ENCODE data around the gene MICAL2.

The MICAL2 gene

DNA sequence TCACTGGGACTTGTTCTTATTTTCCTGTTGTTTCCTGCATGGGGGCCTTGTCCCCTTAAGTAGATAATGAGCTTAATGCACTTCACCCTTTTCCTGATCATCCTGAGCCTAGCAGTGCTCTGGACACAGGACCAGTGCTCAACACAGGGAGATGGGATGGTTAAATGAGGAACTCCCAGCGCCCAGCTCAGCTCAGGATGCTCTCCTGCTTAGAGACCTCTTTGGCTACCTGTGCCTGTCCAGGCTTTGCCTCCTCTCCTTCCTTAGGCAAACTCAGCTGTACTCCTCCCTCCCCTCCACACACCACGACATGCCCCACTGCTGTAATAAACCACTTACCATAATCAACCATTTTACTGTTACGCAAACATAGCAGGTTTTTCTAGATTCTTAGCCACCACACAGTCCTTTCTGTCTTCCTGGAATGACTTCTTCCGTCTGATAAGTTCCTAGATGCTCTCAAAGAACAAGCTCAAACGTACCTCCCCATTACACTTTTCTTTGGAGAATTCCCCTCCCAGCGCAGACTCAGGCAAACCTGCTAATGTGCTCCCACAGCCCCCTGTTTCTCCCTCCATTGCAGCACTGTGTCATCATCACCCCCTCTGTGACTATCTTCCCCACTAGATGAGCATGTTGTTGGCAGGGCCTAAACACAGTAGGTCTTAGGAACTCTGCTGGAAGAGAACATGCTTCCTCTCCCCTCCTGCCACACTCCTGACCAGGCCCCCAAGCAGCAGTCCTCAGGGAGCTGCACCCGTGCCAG is 113.6 kb downstream of the MICAL2 start:
- Histone ChIP-seq H3K27me3 (ENCODE audit: control insufficient read depth in 1 of 2, insufficient read depth in 2 of 2, low read length in 2 of 2) (no peaks in the 10 kb centered on the region), H3K9ac (ENCODE audit: low read length in 2 of 2) (peak overlapping the region in 1 of 2 donors; percentile 21), H3K4me1 (ENCODE audit: control insufficient read depth, insufficient read depth, low read length) (peaks cover 45% of the 10 kb centered on the region), H3K9me3 (ENCODE audit: control insufficient read depth in 2 of 2, low read length in 2 of 2) (no peaks in the 10 kb centered on the region), H3K27ac (ENCODE audit: low read length) (peak overlapping the region; percentile 41), H3K36me3 (ENCODE audit: control insufficient read depth in 2 of 2, insufficient read depth in 2 of 2, low read length in 2 of 2) (peaks cover 43 to 60% of the 10 kb centered on the region in 2 donors), H3K4me3 (ENCODE audit: low read length in 2 of 2) (no peak overlapping the region)

DNA sequence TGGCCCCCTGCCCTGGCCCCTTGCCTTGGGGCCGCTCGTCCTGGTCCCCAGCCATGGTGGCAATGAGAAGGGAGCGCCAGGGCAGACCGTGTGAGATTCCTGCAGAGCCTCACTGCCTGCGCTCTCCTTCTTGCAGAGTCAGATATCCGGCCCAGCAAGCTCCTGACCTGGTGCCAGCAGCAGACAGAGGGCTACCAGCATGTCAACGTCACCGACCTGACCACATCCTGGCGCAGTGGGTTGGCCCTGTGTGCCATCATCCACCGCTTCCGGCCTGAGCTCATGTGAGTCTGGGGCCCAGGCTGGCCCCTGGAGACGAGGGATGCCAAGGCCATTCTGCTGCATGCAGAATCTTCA is 114.1 kb downstream of the MICAL2 start:
- peak overlapping the region in 1 of 2 donors; percentile 21 for H3K9ac ChIP-seq (ENCODE audit: low read length in 2 of 2)
- no peaks in the 10 kb centered on the region for H3K9me3 ChIP-seq (ENCODE audit: control insufficient read depth in 2 of 2, low read length in 2 of 2)
- no peak overlapping the region for H3K4me3 ChIP-seq (ENCODE audit: low read length in 2 of 2)
- H3K36me3 ChIP-seq (ENCODE audit: control insufficient read depth in 2 of 2, insufficient read depth in 2 of 2, low read length in 2 of 2) = peaks cover 49 to 65% of the 10 kb centered on the region in 2 donors
- H3K4me1 ChIP-seq (ENCODE audit: control insufficient read depth, insufficient read depth, low read length) = peaks cover 40% of the 10 kb centered on the region
- H3K27ac ChIP-seq (ENCODE audit: low read length) = peak overlapping the region; percentile 41
- H3K27me3 ChIP-seq (ENCODE audit: control insufficient read depth in 1 of 2, insufficient read depth in 2 of 2, low read length in 2 of 2) = no peaks in the 10 kb centered on the region

DNA sequence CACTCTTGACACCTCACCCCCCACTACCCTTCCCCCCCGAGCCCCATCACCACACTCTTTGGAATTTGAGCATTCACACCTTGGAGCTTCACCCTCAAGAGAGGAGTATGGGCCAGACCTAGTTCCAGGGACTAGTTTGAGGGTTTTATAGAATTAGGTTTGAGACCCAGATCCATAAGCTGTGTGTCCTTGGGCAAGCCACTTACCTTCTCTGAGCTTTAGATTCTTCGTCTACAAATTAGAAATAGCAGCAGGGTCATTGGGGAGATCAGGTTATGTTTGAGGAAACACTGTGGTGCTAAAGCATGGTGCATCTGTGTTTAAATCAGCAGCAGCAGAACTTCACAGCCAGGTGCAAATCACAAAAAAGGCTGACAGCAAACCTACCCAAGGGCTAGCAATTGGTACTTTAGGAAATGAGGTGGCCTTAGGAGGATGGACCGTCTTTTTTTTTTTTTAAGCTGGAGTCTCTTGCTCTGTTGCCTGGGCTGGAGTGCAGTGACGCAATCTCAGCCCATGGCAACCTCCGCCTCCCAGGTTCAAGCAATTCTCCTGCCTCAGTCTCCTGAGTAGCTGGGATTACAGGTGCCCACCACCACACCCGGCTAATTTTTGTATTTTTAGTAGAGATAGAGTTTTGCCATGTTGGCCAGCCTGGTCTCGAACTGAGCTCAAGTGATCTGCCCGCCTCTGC is 114.8 kb downstream of the MICAL2 start:
- Histone ChIP-seq H3K9ac (ENCODE audit: low read length in 2 of 2) (no peak overlapping the region), H3K36me3 (ENCODE audit: control insufficient read depth in 2 of 2, insufficient read depth in 2 of 2, low read length in 2 of 2) (peaks cover 55 to 72% of the 10 kb centered on the region in 2 donors), H3K27me3 (ENCODE audit: control insufficient read depth in 1 of 2, insufficient read depth in 2 of 2, low read length in 2 of 2) (no peaks in the 10 kb centered on the region), H3K9me3 (ENCODE audit: control insufficient read depth in 2 of 2, low read length in 2 of 2) (no peaks in the 10 kb centered on the region), H3K4me1 (ENCODE audit: control insufficient read depth, insufficient read depth, low read length) (peaks cover 33% of the 10 kb centered on the region), H3K27ac (ENCODE audit: low read length) (no peak overlapping the region), H3K4me3 (ENCODE audit: low read length in 2 of 2) (no peak overlapping the region)

DNA sequence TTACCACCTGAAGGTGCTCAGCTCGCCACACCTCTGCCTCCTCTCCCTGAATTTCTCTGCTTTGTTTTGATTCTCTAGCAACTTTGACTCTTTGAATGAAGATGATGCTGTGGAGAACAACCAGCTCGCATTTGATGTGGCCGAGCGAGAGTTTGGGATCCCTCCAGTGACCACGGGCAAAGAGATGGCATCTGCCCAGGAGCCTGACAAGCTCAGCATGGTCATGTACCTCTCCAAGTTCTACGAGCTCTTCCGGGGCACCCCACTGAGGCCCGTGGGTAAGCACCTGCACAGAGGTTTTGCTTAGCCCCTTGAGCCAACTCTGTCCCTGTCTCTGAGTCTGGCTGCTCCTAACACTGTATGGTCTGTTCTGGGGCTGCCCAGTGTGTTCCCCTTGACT is 115.7 kb downstream of the MICAL2 start:
- H3K9me3 ChIP-seq (ENCODE audit: control insufficient read depth in 2 of 2, low read length in 2 of 2) = no peaks in the 10 kb centered on the region
- peaks cover 64 to 77% of the 10 kb centered on the region in 2 donors for H3K36me3 ChIP-seq (ENCODE audit: control insufficient read depth in 2 of 2, insufficient read depth in 2 of 2, low read length in 2 of 2)
- no peak overlapping the region for H3K27ac ChIP-seq (ENCODE audit: low read length)
- H3K27me3 ChIP-seq (ENCODE audit: control insufficient read depth in 1 of 2, insufficient read depth in 2 of 2, low read length in 2 of 2) = no peaks in the 10 kb centered on the region
- no peak overlapping the region for H3K4me3 ChIP-seq (ENCODE audit: low read length in 2 of 2)
- H3K4me1 ChIP-seq (ENCODE audit: control insufficient read depth, insufficient read depth, low read length) = peaks cover 24% of the 10 kb centered on the region
- no peak overlapping the region for H3K9ac ChIP-seq (ENCODE audit: low read length in 2 of 2)

DNA sequence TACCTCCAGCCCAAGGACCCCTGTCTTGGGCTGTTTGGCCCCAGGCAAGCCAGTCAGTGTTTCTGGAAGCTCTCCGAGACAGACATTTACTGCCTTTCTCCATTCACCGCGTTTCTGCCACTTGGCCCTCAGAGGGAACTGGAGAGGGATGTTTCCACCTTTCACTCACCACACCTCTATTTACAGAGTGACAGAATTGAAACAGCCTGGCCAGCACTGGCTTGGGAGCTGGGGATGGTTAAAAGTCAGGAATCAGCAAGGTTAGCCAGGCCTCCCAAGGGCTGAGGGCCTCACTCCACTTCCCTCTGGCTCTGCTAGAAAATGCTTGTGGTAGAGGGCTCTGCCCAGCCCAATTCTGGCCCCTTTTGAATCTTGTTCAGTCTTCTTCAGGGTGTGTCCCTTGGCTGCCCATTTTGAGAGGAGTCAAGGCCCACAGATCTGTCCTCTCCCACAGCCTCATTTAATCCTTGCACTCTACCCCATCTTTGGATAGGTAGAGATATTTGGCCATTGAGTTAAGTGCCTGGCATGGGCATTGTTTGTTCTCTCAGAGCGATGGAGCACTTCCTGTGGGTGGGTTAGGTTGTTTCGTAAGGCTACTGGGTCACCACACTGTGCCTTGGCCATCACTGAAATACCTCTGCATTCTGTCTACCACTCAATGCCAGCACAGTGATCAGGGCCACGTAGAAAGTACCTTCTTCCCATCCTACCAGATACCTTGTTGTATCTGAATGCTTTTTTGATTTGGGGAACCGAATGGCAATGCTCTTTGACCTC is 119.2 kb downstream of the MICAL2 start:
- Histone ChIP-seq H3K9me3 (ENCODE audit: control insufficient read depth in 2 of 2, low read length in 2 of 2) (no peaks in the 10 kb centered on the region), H3K9ac (ENCODE audit: low read length in 2 of 2) (no peak overlapping the region), H3K4me1 (ENCODE audit: control insufficient read depth, insufficient read depth, low read length) (peaks cover 12% of the 10 kb centered on the region), H3K36me3 (ENCODE audit: control insufficient read depth in 2 of 2, insufficient read depth in 2 of 2, low read length in 2 of 2) (peaks cover 61 to 66% of the 10 kb centered on the region in 2 donors), H3K4me3 (ENCODE audit: low read length in 2 of 2) (no peak overlapping the region), H3K27me3 (ENCODE audit: control insufficient read depth in 1 of 2, insufficient read depth in 2 of 2, low read length in 2 of 2) (no peaks in the 10 kb centered on the region), H3K27ac (ENCODE audit: low read length) (peak overlapping the region; percentile 24)

DNA sequence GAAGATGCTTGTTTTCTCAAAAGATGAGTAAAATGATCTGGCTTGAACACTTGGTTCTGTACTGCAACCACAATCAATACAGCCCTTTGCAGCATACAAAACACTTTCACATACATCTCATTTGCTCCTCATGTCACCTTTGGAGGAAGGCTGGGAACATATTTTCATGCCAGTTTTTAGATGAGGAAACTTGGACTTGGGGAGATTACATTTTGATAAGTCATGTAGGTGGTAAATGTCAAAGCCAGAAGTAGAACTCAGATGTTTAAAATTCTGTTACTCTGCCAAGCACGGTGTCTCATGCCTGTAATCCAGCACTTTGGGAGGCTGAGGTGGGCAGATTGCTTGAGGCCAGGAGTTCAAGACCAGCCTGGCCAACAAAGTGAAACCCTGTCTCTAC is 121.8 kb downstream of the MICAL2 start:
- no peak overlapping the region for H3K4me3 ChIP-seq (ENCODE audit: low read length in 2 of 2)
- peak overlapping the region; percentile 11 for H3K27ac ChIP-seq (ENCODE audit: low read length)
- no peak overlapping the region for H3K9ac ChIP-seq (ENCODE audit: low read length in 2 of 2)
- H3K36me3 ChIP-seq (ENCODE audit: control insufficient read depth in 2 of 2, insufficient read depth in 2 of 2, low read length in 2 of 2) = peaks cover 46 to 50% of the 10 kb centered on the region in 2 donors
- H3K9me3 ChIP-seq (ENCODE audit: control insufficient read depth in 2 of 2, low read length in 2 of 2) = no peaks in the 10 kb centered on the region
- H3K27me3 ChIP-seq (ENCODE audit: control insufficient read depth in 1 of 2, insufficient read depth in 2 of 2, low read length in 2 of 2) = no peaks in the 10 kb centered on the region
- H3K4me1 ChIP-seq (ENCODE audit: control insufficient read depth, insufficient read depth, low read length) = peaks cover 37% of the 10 kb centered on the region

DNA sequence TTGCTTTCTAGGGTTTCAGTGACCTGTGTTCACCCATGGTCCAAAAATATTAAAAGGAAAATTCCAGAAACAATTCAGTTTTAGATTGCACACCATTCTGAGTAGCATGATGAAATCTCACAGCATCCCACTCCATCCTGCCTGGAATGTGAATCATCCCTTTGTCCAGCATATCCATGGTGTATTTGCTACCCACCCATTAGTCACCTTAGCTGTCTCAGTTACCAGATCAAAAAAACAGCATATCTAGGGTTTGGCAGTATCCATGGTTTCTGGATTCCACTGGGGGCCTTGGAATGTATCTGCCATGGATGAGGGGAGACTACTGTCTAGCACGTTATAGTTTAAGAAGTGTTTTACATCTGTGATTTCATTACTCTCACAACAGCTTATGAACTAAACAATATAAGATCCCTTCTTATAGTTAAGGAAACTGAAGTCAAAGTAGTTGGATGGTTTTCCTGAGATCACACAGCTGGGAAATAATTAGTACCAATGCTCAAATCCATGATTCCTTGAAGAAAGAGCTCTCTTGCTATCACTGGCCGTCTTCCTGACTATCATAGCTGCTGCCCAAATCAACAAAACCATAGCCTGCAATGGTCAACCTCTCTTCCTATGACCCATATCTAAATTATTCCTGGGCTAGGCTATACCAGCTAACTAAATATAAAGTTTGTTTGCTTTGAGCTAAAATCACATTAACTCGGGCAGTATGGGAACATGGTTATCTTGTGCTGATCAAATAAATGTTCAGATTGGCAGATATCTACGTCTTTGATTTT is 122.6 kb downstream of the MICAL2 start:
- Histone ChIP-seq H3K27me3 (ENCODE audit: control insufficient read depth in 1 of 2, insufficient read depth in 2 of 2, low read length in 2 of 2) (no peaks in the 10 kb centered on the region), H3K36me3 (ENCODE audit: control insufficient read depth in 2 of 2, insufficient read depth in 2 of 2, low read length in 2 of 2) (peaks cover 39 to 43% of the 10 kb centered on the region in 2 donors), H3K27ac (ENCODE audit: low read length) (peak overlapping the region; percentile 97), H3K4me3 (ENCODE audit: low read length in 2 of 2) (no peak overlapping the region), H3K4me1 (ENCODE audit: control insufficient read depth, insufficient read depth, low read length) (peaks cover 44% of the 10 kb centered on the region), H3K9me3 (ENCODE audit: control insufficient read depth in 2 of 2, low read length in 2 of 2) (no peaks in the 10 kb centered on the region), H3K9ac (ENCODE audit: low read length in 2 of 2) (no peak overlapping the region)

DNA sequence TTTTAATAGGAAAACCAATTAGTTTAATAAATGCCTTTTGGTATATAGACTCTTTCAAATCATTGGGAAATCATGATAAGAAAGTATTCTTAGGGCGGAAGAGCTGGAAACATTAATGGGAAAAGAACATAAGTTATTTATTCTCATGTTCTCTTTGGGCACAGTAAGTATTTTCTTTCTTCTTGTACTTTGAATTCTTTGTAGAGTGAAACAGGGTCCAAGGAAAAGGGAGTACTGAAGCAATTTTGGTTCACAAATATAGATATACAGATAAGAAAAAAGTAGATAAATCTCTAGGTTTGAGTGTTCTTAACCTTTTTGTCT is 123.2 kb downstream of the MICAL2 start:
- Histone ChIP-seq H3K9ac (ENCODE audit: low read length in 2 of 2) (no peak overlapping the region), H3K27ac (ENCODE audit: low read length) (peak overlapping the region; percentile 97), H3K4me3 (ENCODE audit: low read length in 2 of 2) (no peak overlapping the region)

DNA sequence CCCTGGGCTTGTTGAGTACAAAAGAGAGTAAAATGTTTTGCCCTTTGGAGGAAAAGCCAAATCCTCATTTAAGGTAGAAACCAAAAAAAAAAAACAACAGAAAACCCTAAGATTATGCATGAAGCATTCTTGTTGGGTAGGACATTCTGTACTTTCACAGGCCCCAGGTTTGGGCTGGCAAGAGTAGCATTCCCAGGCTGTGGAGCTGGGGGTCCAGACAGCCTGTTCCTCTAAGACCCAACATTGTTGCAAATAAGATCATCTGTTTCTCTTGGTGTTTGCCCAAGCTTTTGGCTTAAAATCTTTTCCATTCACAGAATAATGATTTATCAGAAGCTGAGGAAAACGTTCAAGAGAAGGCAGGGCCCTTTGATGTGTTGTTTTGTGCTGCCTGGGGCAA is 123.8 kb downstream of the MICAL2 start:
- Histone ChIP-seq H3K27ac (ENCODE audit: low read length) (peak overlapping the region; percentile 97), H3K4me1 (ENCODE audit: control insufficient read depth, insufficient read depth, low read length) (peaks cover 56% of the 10 kb centered on the region), H3K36me3 (ENCODE audit: control insufficient read depth in 2 of 2, insufficient read depth in 2 of 2, low read length in 2 of 2) (peaks cover 29 to 35% of the 10 kb centered on the region in 2 donors), H3K27me3 (ENCODE audit: control insufficient read depth in 1 of 2, insufficient read depth in 2 of 2, low read length in 2 of 2) (no peaks in the 10 kb centered on the region), H3K4me3 (ENCODE audit: low read length in 2 of 2) (no peak overlapping the region), H3K9ac (ENCODE audit: low read length in 2 of 2) (no peak overlapping the region), H3K9me3 (ENCODE audit: control insufficient read depth in 2 of 2, low read length in 2 of 2) (no peaks in the 10 kb centered on the region)

More for the DNA sequence above, 123.2 kb downstream of the MICAL2 start:
- H3K4me1 ChIP-seq (ENCODE audit: control insufficient read depth, insufficient read depth, low read length) = peaks cover 50% of the 10 kb centered on the region
- no peaks in the 10 kb centered on the region for H3K27me3 ChIP-seq (ENCODE audit: control insufficient read depth in 1 of 2, insufficient read depth in 2 of 2, low read length in 2 of 2)
- H3K9me3 ChIP-seq (ENCODE audit: control insufficient read depth in 2 of 2, low read length in 2 of 2) = no peaks in the 10 kb centered on the region
- H3K36me3 ChIP-seq (ENCODE audit: control insufficient read depth in 2 of 2, insufficient read depth in 2 of 2, low read length in 2 of 2) = peaks cover 35 to 40% of the 10 kb centered on the region in 2 donors

DNA sequence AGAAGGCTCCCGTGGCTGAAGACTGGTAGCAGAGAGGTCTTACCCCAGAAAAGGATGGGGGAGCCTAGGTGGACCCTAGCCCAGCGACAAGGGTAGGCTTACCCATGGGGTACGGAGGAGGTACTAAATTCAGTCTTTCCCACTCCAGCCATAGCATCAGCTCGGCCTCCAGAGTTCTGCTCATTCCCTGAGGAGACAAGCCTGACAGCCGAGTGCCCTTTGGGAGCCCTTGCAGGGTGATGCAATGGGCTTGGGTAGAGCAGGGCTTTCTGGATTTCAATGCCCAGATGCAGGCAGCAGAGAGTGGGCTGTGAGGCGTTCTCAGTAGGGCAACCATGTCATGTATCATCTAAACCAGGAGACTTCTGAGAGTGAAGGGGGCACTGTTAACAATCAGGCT is 124.7 kb downstream of the MICAL2 start:
- H3K27ac ChIP-seq (ENCODE audit: low read length) = peak overlapping the region; percentile 97
- H3K4me1 ChIP-seq (ENCODE audit: control insufficient read depth, insufficient read depth, low read length) = peaks cover 65% of the 10 kb centered on the region
- no peak overlapping the region for H3K4me3 ChIP-seq (ENCODE audit: low read length in 2 of 2)
- H3K9me3 ChIP-seq (ENCODE audit: control insufficient read depth in 2 of 2, low read length in 2 of 2) = no peaks in the 10 kb centered on the region
- no peak overlapping the region for H3K9ac ChIP-seq (ENCODE audit: low read length in 2 of 2)
- no peaks in the 10 kb centered on the region for H3K27me3 ChIP-seq (ENCODE audit: control insufficient read depth in 1 of 2, insufficient read depth in 2 of 2, low read length in 2 of 2)
- peaks cover 26 to 28% of the 10 kb centered on the region in 2 donors for H3K36me3 ChIP-seq (ENCODE audit: control insufficient read depth in 2 of 2, insufficient read depth in 2 of 2, low read length in 2 of 2)

Data from stomach smooth muscle (tissue), 2 donors.